SK-N-SH treated with all-trans-retinoic acid at 6 μM for 48 hours (cell line): ENCODE results near the gene MEOX1.

Experiments used
- ATAC-seq: fragments of 200-7000 bp; cut with Tn5 transposase; 3 replicates; pipeline ENCODE4 v1.9.1; 2020; ENCODE audit warnings: mild to moderate bottlenecking, moderate library complexity
- BACH2 ChIP-seq: fragments of 250-450 bp; sonication (Bioruptor Pico); IDR thresholded peaks from 2 replicates; pipeline ENCODE4 v1.9.0; 2021; ENCODE audit warnings: mild to moderate bottlenecking, borderline replicate concordance
- CSDC2 ChIP-seq: fragments of 250-450 bp; sonication (Bioruptor Pico); IDR thresholded peaks from 2 replicates; pipeline ENCODE4 v1.5.0; 2020; ENCODE audit warnings: mild to moderate bottlenecking, moderate library complexity
- ESRRG ChIP-seq: fragments of 250-450 bp; sonication (Bioruptor Pico); IDR thresholded peaks from 2 replicates; pipeline ENCODE4 v1.6.1; 2021; ENCODE audit warnings: mild to moderate bottlenecking
- GLIS3 ChIP-seq: fragments of 250-450 bp; sonication (Bioruptor Pico); IDR thresholded peaks from 2 replicates; pipeline ENCODE4 v1.5.0; 2020; ENCODE audit warnings: mild to moderate bottlenecking, moderate library complexity
- ISL1 ChIP-seq: fragments of 250-450 bp; sonication (Bioruptor Pico); IDR thresholded peaks from 2 replicates; pipeline ENCODE4 v2.1.2; 2022; ENCODE audit warnings: mild to moderate bottlenecking, moderate library complexity
- OSR1 ChIP-seq: fragments of 250-450 bp; sonication (Bioruptor Pico); IDR thresholded peaks from 2 replicates; pipeline ENCODE4 v1.8.0; 2022; ENCODE audit warnings: moderate library complexity, mild to moderate bottlenecking, inconsistent platforms
- PPARA ChIP-seq: fragments of 250-450 bp; sonication (Bioruptor Pico); IDR thresholded peaks from 2 replicates; pipeline ENCODE4 v1.5.0; 2020; ENCODE audit warnings: mild to moderate bottlenecking, borderline replicate concordance
- RARB ChIP-seq: fragments of 250-450 bp; sonication (Bioruptor Pico); IDR thresholded peaks from 2 replicates; pipeline ENCODE4 v1.8.0; 2021; ENCODE audit warnings: mild to moderate bottlenecking, moderate library complexity
- SNAI2 ChIP-seq: fragments of 250-450 bp; sonication (Bioruptor Pico); IDR thresholded peaks from 2 replicates; pipeline ENCODE4 v1.5.0; 2020; ENCODE audit warnings: mild to moderate bottlenecking, moderate library complexity
- TCF4 ChIP-seq: fragments of 250-450 bp; sonication (Bioruptor Pico); IDR thresholded peaks from 2 replicates; pipeline ENCODE4 v1.8.0; 2021; ENCODE audit warnings: mild to moderate bottlenecking, moderate library complexity, borderline replicate concordance
- TOX ChIP-seq: fragments of 250-450 bp; sonication (Bioruptor Pico); IDR thresholded peaks from 2 replicates; pipeline ENCODE4 v1.8.0; 2021; ENCODE audit warnings: mild to moderate bottlenecking, moderate library complexity, borderline replicate concordance
- ZFP3 ChIP-seq: fragments of 250-450 bp; sonication (Bioruptor Pico); IDR thresholded peaks from 2 replicates; pipeline ENCODE4 v1.5.0; 2020; ENCODE audit warnings: mild to moderate bottlenecking, moderate library complexity
- ZFP30 ChIP-seq: fragments of 450-650 bp; formaldehyde crosslinking; IDR thresholded peaks from 2 replicates; pipeline ENCODE4 v1.5.0; 2022; ENCODE audit warnings: mild to moderate bottlenecking, moderate library complexity
- ZNF565 ChIP-seq: fragments of 450-650 bp; formaldehyde crosslinking; conservative IDR thresholded peaks from 2 replicates; pipeline ENCODE4 v1.5.0; 2020; ENCODE audit warnings: low read depth, mild to moderate bottlenecking, moderate library complexity
- ZNF70 ChIP-seq: fragments of 450-650 bp; formaldehyde crosslinking; IDR thresholded peaks from 2 replicates; pipeline ENCODE4 v1.5.0; 2020; ENCODE audit warnings: mild to moderate bottlenecking, moderate library complexity
- ZNF8 ChIP-seq: fragments of 450-650 bp; formaldehyde crosslinking; IDR thresholded peaks from 2 replicates; pipeline ENCODE4 v1.5.0; 2020; ENCODE audit warnings: mild to moderate bottlenecking, moderate library complexity
- TF ChIP-seq, protein P1 (sequence below): fragments of 250-450 bp; sonication (Bioruptor Pico); IDR thresholded peaks from 2 replicates; pipeline ENCODE4 v1.8.0; 2020; ENCODE audit warnings: mild to moderate bottlenecking, moderate library complexity, borderline replicate concordance
- TF ChIP-seq, protein P2 (sequence below): fragments of 250-450 bp; sonication (Bioruptor Pico); IDR thresholded peaks from 2 replicates; pipeline ENCODE4 v1.8.0; 2021; ENCODE audit warnings: low read depth, mild to moderate bottlenecking, moderate library complexity, borderline replicate concordance
- TF ChIP-seq, protein P3 (sequence below): fragments of 250-450 bp; sonication (Bioruptor Pico); IDR thresholded peaks from 2 replicates; pipeline ENCODE4 v1.5.1; 2021; ENCODE audit warnings: mild to moderate bottlenecking, moderate library complexity
- TF ChIP-seq, protein P4 (sequence below): fragments of 250-450 bp; sonication (Bioruptor Pico); IDR thresholded peaks from 2 replicates; pipeline ENCODE4 v1.5.0; 2020; ENCODE audit warnings: mild to moderate bottlenecking, moderate library complexity
- TF ChIP-seq, protein P5 (sequence below): fragments of 250-450 bp; sonication (Bioruptor Pico); IDR thresholded peaks from 2 replicates; pipeline ENCODE4 v1.5.1; 2020; ENCODE audit warnings: low read depth, mild to moderate bottlenecking, moderate library complexity

Gene MEOX1

DNA sequence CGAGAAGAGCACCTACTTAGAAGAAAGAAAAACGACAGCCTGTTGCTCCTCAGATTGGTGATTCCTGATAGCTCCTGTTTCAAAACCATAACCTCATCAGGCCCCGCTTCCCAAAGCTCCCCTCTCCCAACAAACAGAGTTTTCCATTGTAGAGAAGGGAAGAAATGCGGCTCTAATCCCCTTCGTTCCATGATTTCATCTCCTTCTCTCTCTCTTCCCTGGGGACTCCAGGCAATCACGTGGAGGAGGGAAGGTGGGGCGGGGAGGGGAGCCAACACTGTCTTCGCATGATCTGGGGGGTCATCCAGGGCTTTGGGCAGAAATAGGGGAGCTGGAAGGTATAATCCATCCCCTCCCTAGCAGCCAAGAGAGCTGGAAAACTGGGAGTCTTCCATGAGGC, 43.4 kb downstream of the MEOX1 start (continued):
- TF ChIP-seq, protein P1, sequence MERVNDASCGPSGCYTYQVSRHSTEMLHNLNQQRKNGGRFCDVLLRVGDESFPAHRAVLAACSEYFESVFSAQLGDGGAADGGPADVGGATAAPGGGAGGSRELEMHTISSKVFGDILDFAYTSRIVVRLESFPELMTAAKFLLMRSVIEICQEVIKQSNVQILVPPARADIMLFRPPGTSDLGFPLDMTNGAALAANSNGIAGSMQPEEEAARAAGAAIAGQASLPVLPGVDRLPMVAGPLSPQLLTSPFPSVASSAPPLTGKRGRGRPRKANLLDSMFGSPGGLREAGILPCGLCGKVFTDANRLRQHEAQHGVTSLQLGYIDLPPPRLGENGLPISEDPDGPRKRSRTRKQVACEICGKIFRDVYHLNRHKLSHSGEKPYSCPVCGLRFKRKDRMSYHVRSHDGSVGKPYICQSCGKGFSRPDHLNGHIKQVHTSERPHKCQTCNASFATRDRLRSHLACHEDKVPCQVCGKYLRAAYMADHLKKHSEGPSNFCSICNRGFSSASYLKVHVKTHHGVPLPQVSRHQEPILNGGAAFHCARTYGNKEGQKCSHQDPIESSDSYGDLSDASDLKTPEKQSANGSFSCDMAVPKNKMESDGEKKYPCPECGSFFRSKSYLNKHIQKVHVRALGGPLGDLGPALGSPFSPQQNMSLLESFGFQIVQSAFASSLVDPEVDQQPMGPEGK (CRISPR knock-in tag), result no peak
- TF ChIP-seq, protein P2, sequence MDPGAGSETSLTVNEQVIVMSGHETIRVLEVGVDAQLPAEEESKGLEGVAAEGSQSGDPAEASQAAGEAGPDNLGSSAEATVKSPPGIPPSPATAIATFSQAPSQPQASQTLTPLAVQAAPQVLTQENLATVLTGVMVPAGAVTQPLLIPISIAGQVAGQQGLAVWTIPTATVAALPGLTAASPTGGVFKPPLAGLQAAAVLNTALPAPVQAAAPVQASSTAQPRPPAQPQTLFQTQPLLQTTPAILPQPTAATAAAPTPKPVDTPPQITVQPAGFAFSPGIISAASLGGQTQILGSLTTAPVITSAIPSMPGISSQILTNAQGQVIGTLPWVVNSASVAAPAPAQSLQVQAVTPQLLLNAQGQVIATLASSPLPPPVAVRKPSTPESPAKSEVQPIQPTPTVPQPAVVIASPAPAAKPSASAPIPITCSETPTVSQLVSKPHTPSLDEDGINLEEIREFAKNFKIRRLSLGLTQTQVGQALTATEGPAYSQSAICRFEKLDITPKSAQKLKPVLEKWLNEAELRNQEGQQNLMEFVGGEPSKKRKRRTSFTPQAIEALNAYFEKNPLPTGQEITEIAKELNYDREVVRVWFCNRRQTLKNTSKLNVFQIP (CRISPR knock-in tag), result no peak
- no peak for TF ChIP-seq SNAI2
- no peak for TF ChIP-seq ESRRG (CRISPR knock-in tag)
- no peak for TF ChIP-seq PPARA (CRISPR knock-in tag)
- no peak for TF ChIP-seq TOX (CRISPR knock-in tag)
- no peak for TF ChIP-seq ISL1 (CRISPR knock-in tag)
- TF ChIP-seq, protein P3, sequence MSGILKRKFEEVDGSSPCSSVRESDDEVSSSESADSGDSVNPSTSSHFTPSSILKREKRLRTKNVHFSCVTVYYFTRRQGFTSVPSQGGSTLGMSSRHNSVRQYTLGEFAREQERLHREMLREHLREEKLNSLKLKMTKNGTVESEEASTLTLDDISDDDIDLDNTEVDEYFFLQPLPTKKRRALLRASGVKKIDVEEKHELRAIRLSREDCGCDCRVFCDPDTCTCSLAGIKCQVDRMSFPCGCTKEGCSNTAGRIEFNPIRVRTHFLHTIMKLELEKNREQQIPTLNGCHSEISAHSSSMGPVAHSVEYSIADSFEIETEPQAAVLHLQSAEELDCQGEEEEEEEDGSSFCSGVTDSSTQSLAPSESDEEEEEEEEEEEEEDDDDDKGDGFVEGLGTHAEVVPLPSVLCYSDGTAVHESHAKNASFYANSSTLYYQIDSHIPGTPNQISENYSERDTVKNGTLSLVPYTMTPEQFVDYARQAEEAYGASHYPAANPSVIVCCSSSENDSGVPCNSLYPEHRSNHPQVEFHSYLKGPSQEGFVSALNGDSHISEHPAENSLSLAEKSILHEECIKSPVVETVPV (CRISPR knock-in tag), result no peak
- TF ChIP-seq ZNF8, result no peak

DNA sequence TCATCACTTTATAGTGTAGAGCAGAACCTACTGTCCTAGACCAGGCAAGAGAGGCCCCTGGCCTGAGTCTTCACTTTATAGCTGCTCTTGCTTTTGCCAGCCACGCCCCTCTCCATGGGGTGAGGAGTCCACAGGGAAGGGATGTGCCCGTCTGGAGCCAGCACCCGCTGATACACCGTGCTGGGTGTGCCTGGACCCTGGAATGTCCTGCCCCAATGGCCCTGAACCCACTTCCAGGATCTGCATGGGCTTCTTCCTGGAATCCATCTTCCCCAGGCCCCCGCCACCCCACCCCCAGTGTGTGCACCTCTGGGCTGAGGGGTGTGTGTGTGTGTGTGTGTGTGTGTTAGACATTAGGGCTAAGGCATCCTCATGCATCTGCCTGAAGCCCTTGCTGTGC, 44.9 kb downstream of the MEOX1 start:
- no peak for TF ChIP-seq ZNF565 (CRISPR knock-in tag)
- TF ChIP-seq TCF4 (CRISPR knock-in tag), result no peak
- TF ChIP-seq, protein P3 (CRISPR knock-in tag), result no peak
- TF ChIP-seq GLIS3 (CRISPR knock-in tag), result no peak
- TF ChIP-seq, protein P1 (CRISPR knock-in tag), result no peak
- no peak for TF ChIP-seq TOX (CRISPR knock-in tag)
- TF ChIP-seq ISL1 (CRISPR knock-in tag), result no peak
- TF ChIP-seq RARB, result no peak
- TF ChIP-seq, protein P4, sequence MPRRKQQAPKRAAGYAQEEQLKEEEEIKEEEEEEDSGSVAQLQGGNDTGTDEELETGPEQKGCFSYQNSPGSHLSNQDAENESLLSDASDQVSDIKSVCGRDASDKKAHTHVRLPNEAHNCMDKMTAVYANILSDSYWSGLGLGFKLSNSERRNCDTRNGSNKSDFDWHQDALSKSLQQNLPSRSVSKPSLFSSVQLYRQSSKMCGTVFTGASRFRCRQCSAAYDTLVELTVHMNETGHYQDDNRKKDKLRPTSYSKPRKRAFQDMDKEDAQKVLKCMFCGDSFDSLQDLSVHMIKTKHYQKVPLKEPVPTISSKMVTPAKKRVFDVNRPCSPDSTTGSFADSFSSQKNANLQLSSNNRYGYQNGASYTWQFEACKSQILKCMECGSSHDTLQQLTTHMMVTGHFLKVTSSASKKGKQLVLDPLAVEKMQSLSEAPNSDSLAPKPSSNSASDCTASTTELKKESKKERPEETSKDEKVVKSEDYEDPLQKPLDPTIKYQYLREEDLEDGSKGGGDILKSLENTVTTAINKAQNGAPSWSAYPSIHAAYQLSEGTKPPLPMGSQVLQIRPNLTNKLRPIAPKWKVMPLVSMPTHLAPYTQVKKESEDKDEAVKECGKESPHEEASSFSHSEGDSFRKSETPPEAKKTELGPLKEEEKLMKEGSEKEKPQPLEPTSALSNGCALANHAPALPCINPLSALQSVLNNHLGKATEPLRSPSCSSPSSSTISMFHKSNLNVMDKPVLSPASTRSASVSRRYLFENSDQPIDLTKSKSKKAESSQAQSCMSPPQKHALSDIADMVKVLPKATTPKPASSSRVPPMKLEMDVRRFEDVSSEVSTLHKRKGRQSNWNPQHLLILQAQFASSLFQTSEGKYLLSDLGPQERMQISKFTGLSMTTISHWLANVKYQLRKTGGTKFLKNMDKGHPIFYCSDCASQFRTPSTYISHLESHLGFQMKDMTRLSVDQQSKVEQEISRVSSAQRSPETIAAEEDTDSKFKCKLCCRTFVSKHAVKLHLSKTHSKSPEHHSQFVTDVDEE (CRISPR knock-in tag), result no peak
- no peak for TF ChIP-seq ZFP30
- no peak for TF ChIP-seq CSDC2
- no peak for TF ChIP-seq ZFP3 (CRISPR knock-in tag)
- no peak for TF ChIP-seq ZNF70
- no peak for TF ChIP-seq ESRRG (CRISPR knock-in tag)
- TF ChIP-seq BACH2 (CRISPR knock-in tag), result no peak
- no peak for TF ChIP-seq PPARA (CRISPR knock-in tag)
- TF ChIP-seq, protein P5, sequence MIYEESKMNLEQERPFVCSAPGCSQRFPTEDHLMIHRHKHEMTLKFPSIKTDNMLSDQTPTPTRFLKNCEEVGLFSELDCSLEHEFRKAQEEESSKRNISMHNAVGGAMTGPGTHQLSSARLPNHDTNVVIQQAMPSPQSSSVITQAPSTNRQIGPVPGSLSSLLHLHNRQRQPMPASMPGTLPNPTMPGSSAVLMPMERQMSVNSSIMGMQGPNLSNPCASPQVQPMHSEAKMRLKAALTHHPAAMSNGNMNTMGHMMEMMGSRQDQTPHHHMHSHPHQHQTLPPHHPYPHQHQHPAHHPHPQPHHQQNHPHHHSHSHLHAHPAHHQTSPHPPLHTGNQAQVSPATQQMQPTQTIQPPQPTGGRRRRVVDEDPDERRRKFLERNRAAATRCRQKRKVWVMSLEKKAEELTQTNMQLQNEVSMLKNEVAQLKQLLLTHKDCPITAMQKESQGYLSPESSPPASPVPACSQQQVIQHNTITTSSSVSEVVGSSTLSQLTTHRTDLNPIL (CRISPR knock-in tag), result no peak
- no peak for TF ChIP-seq OSR1 (CRISPR knock-in tag)
- no peak for TF ChIP-seq SNAI2
- TF ChIP-seq, all 23 proteins: peak for 0
- no peak for ATAC-seq
